Tibial artery (tissue), 4 donors: Measurements from ENCODE around the gene FAM124A.

ENCODE experiments used
- DNase-seq, 2 donors: peaks; one replicate each; pipeline ENCODE4 v3.0.0-alpha.2; 2019
- H3K27ac ChIP-seq, 2 donors: fragments of 200-600 bp; sonication (generic) in 1 of 2; 1 replicate in 1 of 2; 2 replicates in 1 of 2; pipeline ENCODE4 v1.5.1; 2018 to 2019; ENCODE audit warnings: mild to moderate bottlenecking in 1 of 2
- H3K27me3 ChIP-seq, 2 donors: fragments of 200-600 bp; sonication (generic) in 1 of 2; one replicate each; pipeline versions ENCODE4 v1.5.1 to v1.6.0; 2016 to 2019
- H3K36me3 ChIP-seq, 3 donors: fragments of 200-600 bp; sonication (generic) in 2 of 3; one replicate each; pipeline ENCODE4 v1.5.1; 2016 to 2019; ENCODE audit warnings: mild to moderate bottlenecking in 2 of 3
- H3K4me1 ChIP-seq, 4 donors: fragments of 200-600 bp; sonication (generic) in 2 of 4; 1 replicate in 3 of 4; 2 replicates in 1 of 4; pipeline ENCODE4 v1.5.1; 2016 to 2019
- H3K4me3 ChIP-seq, 2 donors: fragments of 200-600 bp; sonication (generic) in 1 of 2; 1 replicate in 1 of 2; 2 replicates in 1 of 2; pipeline ENCODE4 v1.5.1; 2018 to 2019; ENCODE audit warnings: mild to moderate bottlenecking in 2 of 2
- H3K9me3 ChIP-seq, 3 donors: fragments of 200-600 bp; sonication (generic) in 1 of 3; one replicate each; pipeline ENCODE4 v1.5.1; 2016 to 2019
- CTCF ChIP-seq, 2 experiments: fragments of 200-600 bp in 1 of 2; fragments of 450-650 bp in 1 of 2; IDR thresholded peaks; one replicate each; pipeline ENCODE4 v1.5.1; 2017 to 2019; ENCODE audit warnings: antibody characterized with exemption in 2 of 2, mild to moderate bottlenecking in 1 of 2, moderate library complexity in 1 of 2
- intact Hi-C: fragments of 100-400 bp; cut with DNase I; formaldehyde crosslinking; loops from one replicate; pipeline ENCODE4 v1.15.0; 2023; ENCODE audit warnings: low total_unique reads

Gene FAM124A

GRCh38 chr13:51311231-51311630, 89.0 kb downstream of the FAM124A start:
- Histone ChIP-seq H3K4me3 (no peak overlapping the region), H3K27me3 (no peaks in the 10 kb centered on the region), H3K36me3 (no peaks in the 10 kb centered on the region), H3K4me1 (peaks cover 0 to 11% (median 0%) of the 10 kb centered on the region in 4 donors), H3K27ac (no peak overlapping the region), H3K9me3 (no peaks in the 10 kb centered on the region)
- intact Hi-C loops: no loop called here
- no peak for TF ChIP-seq CTCF (IDR thresholded peaks at IDR 0.05)
- DNase-seq: no peak

GRCh38 chr13:51311957-51312520, 89.8 kb downstream of the FAM124A start:
- Histone ChIP-seq H3K27me3 (no peaks in the 10 kb centered on the region), H3K9me3 (no peaks in the 10 kb centered on the region), H3K4me1 (peaks cover 0 to 17% (median 0%) of the 10 kb centered on the region in 4 donors), H3K36me3 (no peaks in the 10 kb centered on the region), H3K4me3 (no peak overlapping the region), H3K27ac (no peak overlapping the region)
- DNase-seq: no peak
- intact Hi-C loops: no loop called here
- no peak for TF ChIP-seq CTCF (IDR thresholded peaks at IDR 0.05)

- no peaks in the 10 kb centered on the region for H3K9me3 ChIP-seq
- no peak for TF ChIP-seq CTCF (IDR thresholded peaks at IDR 0.05)
- no peak for DNase-seq
Observed at GRCh38 chr13:51313619-51314018, 91.4 kb downstream of the FAM124A start.

GRCh38 chr13:51317262-51317661, 95.1 kb downstream of the FAM124A start:
- Histone ChIP-seq H3K36me3 (no peaks in the 10 kb centered on the region), H3K9me3 (no peaks in the 10 kb centered on the region), H3K27me3 (no peaks in the 10 kb centered on the region), H3K27ac (no peak overlapping the region), H3K4me3 (no peak overlapping the region), H3K4me1 (peaks cover 0 to 38% (median 8%) of the 10 kb centered on the region in 4 donors)
- no peak for DNase-seq
- intact Hi-C loops: no loop called here
- TF ChIP-seq CTCF (IDR thresholded peaks at IDR 0.05): no peak

More at GRCh38 chr13:51313619-51314018, 91.4 kb downstream of the FAM124A start:
- H3K27me3 ChIP-seq: no peaks in the 10 kb centered on the region
- no peak overlapping the region for H3K27ac ChIP-seq
- intact Hi-C loops: no loop called here
- peaks cover 0 to 23% (median 0%) of the 10 kb centered on the region in 4 donors for H3K4me1 ChIP-seq
- no peak overlapping the region for H3K4me3 ChIP-seq
- H3K36me3 ChIP-seq: no peaks in the 10 kb centered on the region

GRCh38 chr13:51318015-51318414, 95.8 kb downstream of the FAM124A start:
- Histone ChIP-seq H3K36me3 (no peaks in the 10 kb centered on the region), H3K4me3 (no peak overlapping the region), H3K27ac (no peak overlapping the region), H3K4me1 (peaks cover 0 to 39% (median 9%) of the 10 kb centered on the region in 4 donors), H3K9me3 (no peaks in the 10 kb centered on the region), H3K27me3 (no peaks in the 10 kb centered on the region)
- no peak for TF ChIP-seq CTCF (IDR thresholded peaks at IDR 0.05)
- intact Hi-C loops: no loop called here
- no peak for DNase-seq

- H3K36me3 ChIP-seq: no peaks in the 10 kb centered on the region
- peaks cover 0 to 39% (median 9%) of the 10 kb centered on the region in 4 donors for H3K4me1 ChIP-seq
- intact Hi-C loops: no loop called here
- H3K27ac ChIP-seq: no peak overlapping the region
- H3K4me3 ChIP-seq: no peak overlapping the region
- no peak for DNase-seq
- H3K9me3 ChIP-seq: no peaks in the 10 kb centered on the region
- TF ChIP-seq CTCF (IDR thresholded peaks at IDR 0.05): no peak
- H3K27me3 ChIP-seq: no peaks in the 10 kb centered on the region
Observed at GRCh38 chr13:51318876-51319275, 96.7 kb downstream of the FAM124A start.
